Activated T-helper 1 cell treated with anti-CD3 and anti-CD28 coated beads, Interleukin-12 subunit alpha, Interleukin-12 subunit beta, Interleukin-2, Interleukin-4 antibody, amounts not matched to agents 30 ng/mL and 10 ng/mL and 1 ng/mL, durations not matched to agents 14 hours and 24 hours and 36 hours (primary cell): ENCODE data around the gene SPAG6. TPM values are rescaled to one million over a fixed set of nuclear protein-coding genes. Genes with fewer than 3 reads are reported as not detected.
"Not testable (repeated sequence)": the region's sequence is repeated elsewhere in the genome, so short reads cannot be mapped to it uniquely, and the experiment has no call there.

ENCODE experiments used
- DNase-seq: peaks from one replicate; pipeline ENCODE4 v3.0.0; 2021; ENCODE audit warnings: low spot score
- H3K27ac Mint-ChIP-seq: one replicate; pipeline ENCODE4 v1.8.0; 2021; ENCODE audit warnings: mild to moderate bottlenecking, mixed read lengths
- H3K27me3 Mint-ChIP-seq: one replicate; pipeline ENCODE4 v1.8.0; 2022; ENCODE audit warnings: mild to moderate bottlenecking, moderate library complexity, mixed read lengths; ENCODE audit not compliant: insufficient read depth
- H3K36me3 Mint-ChIP-seq: one replicate; pipeline ENCODE4 v1.8.0; 2021; ENCODE audit warnings: low read depth, mixed read lengths
- H3K4me1 Mint-ChIP-seq: one replicate; pipeline ENCODE4 v1.8.0; 2021; ENCODE audit warnings: low read depth, mixed read lengths
- H3K4me3 Mint-ChIP-seq: one replicate; pipeline ENCODE4 v1.8.0; 2021; ENCODE audit warnings: mild to moderate bottlenecking, moderate library complexity, mixed read lengths
- H3K9me3 Mint-ChIP-seq: one replicate; pipeline ENCODE4 v1.8.0; 2021; ENCODE audit warnings: mixed read lengths
- intact Hi-C: fragments of 100-400 bp; cut with micrococcal nuclease; formaldehyde crosslinking; loops from one replicate; pipeline ENCODE4 v1.15.1; 2024
- total RNA-seq: library from RNA; stranded (reverse); gene quantifications from 2 replicates; pipeline ENCODE4 v1.2.3, GENCODE V29; 2022

Gene SPAG6
- total RNA-seq, 1 donor from 2014 or later: 0.18 TPM

- Mint-ChIP-seq H3K36me3 (no peaks in the 10 kb centered on the region), H3K4me3 (no peak overlapping the region), H3K27ac (no peak overlapping the region), H3K27me3 (peaks cover 3% of the 10 kb centered on the region), H3K9me3 (peaks cover 4% of the 10 kb centered on the region), H3K4me1 (peaks cover 34% of the 10 kb centered on the region)
- no peak for DNase-seq
- intact Hi-C loops: loop anchor here (10.0 kb wide), 2 partner anchors 283 to 313 kb away; no protein-coding TSS in a partner anchor
These were observed 27.0 kb downstream of the SPAG6 start for GRCh38 chr10:22372298-22372697.

DNA sequence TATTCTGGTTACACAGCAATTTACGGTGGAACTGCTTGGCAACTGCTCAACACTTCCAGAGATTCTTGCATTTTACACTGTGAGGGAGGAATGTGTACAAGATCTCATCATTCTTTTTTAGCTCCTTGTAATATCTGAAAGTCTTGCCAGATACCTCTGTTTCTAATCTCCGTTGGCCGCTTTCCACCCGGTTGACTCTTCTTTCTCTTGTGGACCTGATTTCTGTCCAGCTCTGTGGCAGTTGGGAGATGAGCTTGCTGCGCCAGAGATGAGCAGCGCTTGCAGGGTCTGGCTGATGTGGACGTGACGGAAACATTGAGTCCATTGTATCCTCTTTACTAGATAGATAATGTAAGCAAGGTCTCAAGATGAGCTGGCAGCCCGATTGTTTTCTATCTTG, 27.6 kb downstream of the SPAG6 start:
- Mint-ChIP-seq H3K4me3 (no peak overlapping the region), H3K27me3 (peaks cover 3% of the 10 kb centered on the region), H3K27ac (peak overlapping the region; percentile 22), H3K36me3 (no peaks in the 10 kb centered on the region), H3K4me1 (peaks cover 28% of the 10 kb centered on the region), H3K9me3 (peaks cover under 1% of the 10 kb centered on the region)
- intact Hi-C loops: loop anchor here (10.0 kb wide), 2 partner anchors 282 to 312 kb away; no protein-coding TSS in a partner anchor
- no peak for DNase-seq

DNA sequence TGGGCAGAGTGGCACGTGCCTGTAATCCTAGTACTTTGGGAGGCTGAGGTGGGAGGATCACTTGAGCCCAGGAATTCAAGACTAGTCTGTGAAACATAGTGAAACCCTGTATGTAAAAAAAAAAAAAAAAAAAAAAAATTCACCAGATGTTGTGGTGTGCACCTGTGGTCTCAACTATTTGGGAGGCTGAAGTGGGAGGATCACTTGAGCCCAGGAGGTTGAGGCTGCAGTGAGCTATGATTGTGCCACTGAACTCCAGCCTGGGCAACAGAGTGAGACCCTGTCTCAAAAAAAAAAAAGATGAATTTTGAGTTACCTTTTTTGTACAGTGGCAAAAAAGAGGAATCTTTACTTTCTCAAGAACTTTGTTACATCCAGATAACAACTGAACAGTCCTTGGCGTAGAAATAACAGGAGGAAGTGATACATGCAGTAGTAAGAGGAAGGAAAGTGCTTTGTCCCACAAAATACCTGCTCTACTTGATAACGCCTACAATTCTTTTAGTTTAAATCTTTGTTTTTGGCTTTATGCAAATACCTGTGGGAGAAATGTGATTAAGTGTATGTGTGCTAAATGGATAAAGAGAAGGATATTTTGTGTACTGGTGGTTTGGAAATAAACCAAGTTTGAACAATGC, 29.3 kb downstream of the SPAG6 start:
- Mint-ChIP-seq H3K27ac (no peak overlapping the region), H3K36me3 (no peaks in the 10 kb centered on the region), H3K27me3 (peaks cover 3% of the 10 kb centered on the region), H3K9me3 (no peaks in the 10 kb centered on the region), H3K4me1 (peaks cover 27% of the 10 kb centered on the region), H3K4me3 (no peak overlapping the region)
- DNase-seq: no peak
- intact Hi-C loops: loop anchor here (10.0 kb wide), 2 partner anchors 280 to 310 kb away; no protein-coding TSS in a partner anchor

DNA sequence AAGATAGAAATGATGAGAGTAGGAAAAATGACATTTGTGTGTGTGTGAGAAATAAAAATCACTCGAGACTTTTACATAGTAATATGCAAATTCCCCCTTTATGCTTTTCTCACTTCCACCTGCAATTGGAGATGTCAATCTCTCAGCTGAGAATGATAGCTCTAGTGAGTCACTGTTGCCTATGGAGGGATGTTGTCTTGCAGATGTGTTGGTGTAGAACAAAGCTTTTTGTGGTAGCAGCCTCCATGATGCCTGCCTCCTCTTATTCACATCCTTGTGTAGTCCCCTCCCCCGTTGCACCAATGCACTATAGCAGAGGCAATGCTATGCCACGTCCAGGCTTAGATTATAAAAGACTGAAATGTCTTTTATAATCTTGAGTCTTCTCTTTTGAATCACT, 33.8 kb downstream of the SPAG6 start:
- Mint-ChIP-seq H3K36me3 (no peaks in the 10 kb centered on the region), H3K27me3 (peaks cover 3% of the 10 kb centered on the region), H3K4me3 (peak overlapping the region; percentile 27), H3K27ac (peak overlapping the region; percentile 81), H3K9me3 (no peaks in the 10 kb centered on the region), H3K4me1 (peaks cover 30% of the 10 kb centered on the region)
- intact Hi-C loops: loop anchor here (1.0 to 10.0 kb wide), 8 partner anchors 12 to 986 kb away; partner anchors contain the start of gene DNAJC1
- peak; percentile 7 for DNase-seq

DNA sequence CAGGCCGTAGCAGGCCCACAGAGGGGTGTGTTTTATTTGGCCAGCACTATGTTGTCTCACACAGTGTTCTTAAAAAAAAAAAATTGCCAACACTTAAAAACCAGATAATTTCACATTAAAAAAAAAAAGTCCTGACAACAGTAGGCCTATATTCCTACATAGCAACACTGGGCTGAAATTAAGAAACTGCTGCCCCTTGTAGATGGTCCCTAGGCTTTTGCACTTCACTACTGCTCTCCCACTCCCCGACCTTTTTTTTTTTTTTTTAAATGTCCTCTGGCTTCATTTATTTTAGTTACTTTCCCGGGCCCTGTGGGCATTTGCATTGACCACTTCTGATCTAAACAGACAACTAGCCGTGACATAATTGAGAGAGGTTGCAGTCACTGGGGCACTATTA, 36.0 kb downstream of the SPAG6 start:
- Mint-ChIP-seq H3K4me1 (peaks cover 24% of the 10 kb centered on the region), H3K4me3 (no peak overlapping the region), H3K9me3 (no peaks in the 10 kb centered on the region), H3K27me3 (no peaks in the 10 kb centered on the region), H3K27ac (no peak overlapping the region), H3K36me3 (no peaks in the 10 kb centered on the region)
- intact Hi-C loops: no loop called here
- DNase-seq: no peak

DNA sequence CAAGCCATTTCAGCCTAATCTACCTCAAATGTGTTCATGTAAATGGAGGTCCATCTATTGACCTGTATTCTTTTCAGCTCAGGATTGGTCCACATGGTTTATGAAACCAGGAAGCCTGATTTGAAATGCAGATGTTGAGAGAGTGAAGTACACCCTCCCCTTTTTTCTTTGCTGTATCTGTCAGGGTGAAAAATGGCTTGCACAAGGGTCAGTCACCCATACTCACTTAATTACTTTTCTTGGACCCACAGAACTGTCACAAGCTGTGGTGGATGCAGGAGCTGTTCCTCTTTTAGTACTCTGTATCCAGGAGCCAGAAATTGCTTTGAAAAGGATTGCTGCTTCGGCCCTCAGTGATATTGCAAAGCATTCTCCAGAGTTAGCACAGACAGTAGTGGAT, 41.2 kb downstream of the SPAG6 start:
- H3K4me3 Mint-ChIP-seq: no peak overlapping the region
- no peaks in the 10 kb centered on the region for H3K27me3 Mint-ChIP-seq
- H3K27ac Mint-ChIP-seq: no peak overlapping the region
- peaks cover 6% of the 10 kb centered on the region for H3K4me1 Mint-ChIP-seq
- no peaks in the 10 kb centered on the region for H3K9me3 Mint-ChIP-seq
- no peak for DNase-seq
- H3K36me3 Mint-ChIP-seq: no peaks in the 10 kb centered on the region
- intact Hi-C loops: no loop called here

GRCh38 chr10:22389856-22390589, 44.7 kb downstream of the SPAG6 start:
- no peak overlapping the region for H3K4me3 Mint-ChIP-seq
- no peaks in the 10 kb centered on the region for H3K36me3 Mint-ChIP-seq
- no peaks in the 10 kb centered on the region for H3K9me3 Mint-ChIP-seq
- DNase-seq: no peak
- no peak overlapping the region for H3K27ac Mint-ChIP-seq
- peaks cover 2% of the 10 kb centered on the region for H3K27me3 Mint-ChIP-seq
- no peaks in the 10 kb centered on the region for H3K4me1 Mint-ChIP-seq
- intact Hi-C loops: no loop called here

GRCh38 chr10:22391600-22391999, 46.3 kb downstream of the SPAG6 start:
- Mint-ChIP-seq H3K36me3 (no peaks in the 10 kb centered on the region), H3K27me3 (peaks cover 4% of the 10 kb centered on the region)
- intact Hi-C loops: no loop called here

DNA sequence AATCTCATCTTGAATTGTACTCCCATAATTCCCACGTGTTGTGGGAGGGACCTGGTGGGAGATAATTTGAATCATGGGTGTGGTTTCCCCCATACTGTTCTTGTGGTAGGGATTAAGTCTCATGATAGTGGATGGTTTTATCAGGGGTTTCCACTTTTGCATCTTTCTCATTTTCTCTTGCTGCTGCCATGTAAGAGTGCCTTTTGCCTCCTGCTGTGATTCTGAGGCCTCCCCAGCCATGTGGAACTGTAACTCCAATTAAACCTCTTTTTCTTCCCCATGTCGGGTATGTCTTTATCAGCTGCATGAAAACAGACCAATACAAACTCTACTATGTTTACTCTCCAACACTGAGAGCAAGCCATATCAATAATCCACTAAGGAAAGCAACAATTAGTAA, 50.9 kb downstream of the SPAG6 start:
- H3K9me3 Mint-ChIP-seq, H3K36me3 Mint-ChIP-seq, DNase-seq, H3K4me3 Mint-ChIP-seq, intact Hi-C loops, H3K4me1 Mint-ChIP-seq, H3K27me3 Mint-ChIP-seq, H3K27ac Mint-ChIP-seq: not testable (repeated sequence)

More at GRCh38 chr10:22391600-22391999, 46.3 kb downstream of the SPAG6 start:
- H3K27ac Mint-ChIP-seq: no peak overlapping the region
- H3K4me1 Mint-ChIP-seq: no peaks in the 10 kb centered on the region
- H3K4me3 Mint-ChIP-seq: no peak overlapping the region
- no peaks in the 10 kb centered on the region for H3K9me3 Mint-ChIP-seq
- no peak for DNase-seq

- H3K27ac Mint-ChIP-seq, DNase-seq, H3K4me1 Mint-ChIP-seq, H3K27me3 Mint-ChIP-seq, H3K36me3 Mint-ChIP-seq, H3K9me3 Mint-ChIP-seq, H3K4me3 Mint-ChIP-seq, intact Hi-C loops: not testable (repeated sequence)
These were observed 61.6 kb downstream of the SPAG6 start for GRCh38 chr10:22406916-22407315.

GRCh38 chr10:22410394-22410793, 65.1 kb downstream of the SPAG6 start:
- no peaks in the 10 kb centered on the region for H3K4me1 Mint-ChIP-seq
- H3K4me3 Mint-ChIP-seq: no peak overlapping the region
- peaks cover 7% of the 10 kb centered on the region for H3K27me3 Mint-ChIP-seq
- intact Hi-C loops: no loop called here
- DNase-seq: no peak
- H3K36me3 Mint-ChIP-seq: no peaks in the 10 kb centered on the region
- H3K9me3 Mint-ChIP-seq: no peaks in the 10 kb centered on the region
- H3K27ac Mint-ChIP-seq: no peak overlapping the region

GRCh38 chr10:22410846-22411245, 65.5 kb downstream of the SPAG6 start:
- intact Hi-C loops: no loop called here

GRCh38 chr10:22414146-22414545, 68.8 kb downstream of the SPAG6 start:
- intact Hi-C loops: no loop called here
- DNase-seq: no peak
- H3K9me3 Mint-ChIP-seq: no peaks in the 10 kb centered on the region
- peaks cover 4% of the 10 kb centered on the region for H3K4me1 Mint-ChIP-seq
- no peak overlapping the region for H3K27ac Mint-ChIP-seq
- H3K36me3 Mint-ChIP-seq: no peaks in the 10 kb centered on the region
- peaks cover 7% of the 10 kb centered on the region for H3K27me3 Mint-ChIP-seq
- H3K4me3 Mint-ChIP-seq: no peak overlapping the region

More at GRCh38 chr10:22410846-22411245, 65.5 kb downstream of the SPAG6 start:
- Mint-ChIP-seq H3K27me3 (peaks cover 7% of the 10 kb centered on the region), H3K4me1 (no peaks in the 10 kb centered on the region), H3K27ac (no peak overlapping the region), H3K36me3 (no peaks in the 10 kb centered on the region), H3K9me3 (no peaks in the 10 kb centered on the region), H3K4me3 (no peak overlapping the region)
- no peak for DNase-seq
